Measurements from ENCODE around the gene CEACAM21.

- TF ChIP-seq CTCF (IDR thresholded peaks at IDR 0.05), result no peak
- no peak for TF ChIP-seq POLR2AphosphoS5 (IDR thresholded peaks at IDR 0.05)
- no peak for TF ChIP-seq POLR2A (IDR thresholded peaks at IDR 0.05)
Observed at GRCh38 chr19:41606215-41606837, 30.4 kb downstream of the CEACAM21 start.

Data from breast epithelium (tissue), 3 donors.